Mesendoderm (in vitro differentiated cells): ENCODE results near the gene QSOX1.

Experiments used
- DNase-seq: peaks from one replicate; pipeline ENCODE4 v3.0.0; 2013
- H2AK5ac ChIP-seq: 2 replicates; pipeline ENCODE4 v1.6.1; 2013; ENCODE audit warnings: low read length, inconsistent platforms
- H2BK120ac ChIP-seq: 2 replicates; pipeline ENCODE4 v1.6.1; 2013; ENCODE audit warnings: low read depth, mild to moderate bottlenecking, low read length, moderate library complexity, mixed read lengths
- H2BK15ac ChIP-seq: replicated peaks from 2 replicates; pipeline ENCODE4 v1.6.1; 2013; ENCODE audit warnings: low read depth, mild to moderate bottlenecking, moderate library complexity
- H2BK5ac ChIP-seq: 2 replicates; pipeline ENCODE4 v1.6.1; 2013; ENCODE audit warnings: low read length, inconsistent platforms
- H3K18ac ChIP-seq: 2 replicates; pipeline ENCODE4 v1.6.1; 2013; ENCODE audit warnings: mild to moderate bottlenecking, low read length, mixed read lengths
- H3K23ac ChIP-seq: one replicate; pipeline ENCODE4 v1.6.1; 2013; ENCODE audit warnings: low read length
- H3K27ac ChIP-seq: 2 replicates; pipeline ENCODE4 v1.5.1; 2013; ENCODE audit warnings: low read depth, mild to moderate bottlenecking, inconsistent platforms, low read length, moderate library complexity
- H3K27me3 ChIP-seq: 2 replicates; pipeline ENCODE4 v1.6.1; 2013; ENCODE audit warnings: low read length, control low read depth, mild to moderate bottlenecking, inconsistent platforms; ENCODE audit not compliant: insufficient read depth, poor library complexity
- H3K36me3 ChIP-seq: 2 replicates; pipeline ENCODE4 v1.6.1; 2013; ENCODE audit warnings: low read length, inconsistent platforms; ENCODE audit not compliant: control insufficient read depth, insufficient read depth
- H3K4ac ChIP-seq: one replicate; pipeline ENCODE4 v1.6.1; 2013; ENCODE audit warnings: low read depth, mild to moderate bottlenecking, low read length, moderate library complexity
- H3K4me1 ChIP-seq: 2 replicates; pipeline ENCODE4 v1.6.1; 2013; ENCODE audit warnings: low read depth, low read length, inconsistent platforms; ENCODE audit not compliant: control insufficient read depth
- H3K4me2 ChIP-seq: 2 replicates; pipeline ENCODE4 v1.6.1; 2013; ENCODE audit warnings: low read length
- H3K4me3 ChIP-seq: 2 replicates; pipeline ENCODE4 v1.5.1; 2013; ENCODE audit warnings: mild to moderate bottlenecking, low read length
- H3K56ac ChIP-seq: one replicate; pipeline ENCODE4 v1.6.1; 2013; ENCODE audit warnings: low read length
- H3K79me1 ChIP-seq: 2 replicates; pipeline ENCODE4 v1.6.1; 2013; ENCODE audit warnings: low read length, inconsistent platforms
- H3K79me2 ChIP-seq: 2 replicates; pipeline ENCODE4 v1.6.1; 2013; ENCODE audit warnings: mild to moderate bottlenecking, low read length; ENCODE audit not compliant: control insufficient read depth, insufficient read depth
- H3K9ac ChIP-seq: 2 replicates; pipeline ENCODE4 v1.6.1; 2013; ENCODE audit warnings: low read length, inconsistent platforms
- H4K5ac ChIP-seq: one replicate; pipeline ENCODE4 v1.6.1; 2013; ENCODE audit warnings: low read length
- H4K8ac ChIP-seq: one replicate; pipeline ENCODE4 v1.6.1; 2013; ENCODE audit warnings: low read depth, mild to moderate bottlenecking, control low read depth, low read length, moderate library complexity
- WGBS: extraction: QIAGEN DNeasy Blood & Tissue Kit; methylation state at CpG from one replicate; pipeline ENCODE4 v1.1.7; 2013; ENCODE audit warnings: low lambda C conversion rate, missing lambda C conversion rate; ENCODE audit not compliant: insufficient coverage; ENCODE audit errors: extremely low coverage; 5-methylcytosine and 5-hydroxymethylcytosine counted together

Gene QSOX1

GRCh38 chr1:180230416-180230790 lies 75.7 kb downstream of the QSOX1 start:
- Histone ChIP-seq H2BK15ac (no peak overlapping the region), H3K56ac (peak overlapping the region; percentile 64), H3K4me2 (peak overlapping the region; percentile 76), H3K4me3 (peak overlapping the region; percentile 41), H2AK5ac (no peak overlapping the region), H3K18ac (no peak overlapping the region), H3K36me3 (no peaks in the 10 kb centered on the region), H3K79me2 (no peaks in the 10 kb centered on the region), H3K27ac (no peak overlapping the region), H4K8ac (no peak overlapping the region), H2BK5ac (no peak overlapping the region), H4K5ac (no peak overlapping the region), H2BK120ac (no peak overlapping the region), H3K4me1 (no peaks in the 10 kb centered on the region), H3K23ac (no peak overlapping the region), H3K27me3 (peaks cover 53% of the 10 kb centered on the region), H3K4ac (no peak overlapping the region), H3K79me1 (no peaks in the 10 kb centered on the region), H3K9ac (peak overlapping the region; percentile 11)
- WGBS: no CpG with 5 or more reads among the region's 28 CpGs
- no peak for DNase-seq

GRCh38 chr1:180230791-180231505 lies 76.3 kb downstream of the QSOX1 start:
- Histone ChIP-seq H3K27ac (no peak overlapping the region), H3K18ac (no peak overlapping the region), H2BK5ac (no peak overlapping the region), H4K8ac (no peak overlapping the region), H3K4ac (no peak overlapping the region), H2AK5ac (no peak overlapping the region), H3K4me2 (peak overlapping the region; percentile 76), H3K27me3 (peaks cover 58% of the 10 kb centered on the region), H2BK15ac (no peak overlapping the region), H3K23ac (no peak overlapping the region), H2BK120ac (no peak overlapping the region), H3K79me1 (no peaks in the 10 kb centered on the region), H4K5ac (no peak overlapping the region), H3K4me3 (no peak overlapping the region), H3K36me3 (no peaks in the 10 kb centered on the region), H3K9ac (peak overlapping the region; percentile 11), H3K79me2 (no peaks in the 10 kb centered on the region), H3K56ac (peak overlapping the region; percentile 5), H3K4me1 (no peaks in the 10 kb centered on the region)
- WGBS: no CpG with 5 or more reads among the region's 65 CpGs
- DNase-seq: peak; percentile 90

GRCh38 chr1:180231506-180231921 lies 76.8 kb downstream of the QSOX1 start:
- Histone ChIP-seq H3K27ac (no peak overlapping the region), H3K56ac (no peak overlapping the region), H3K4me2 (peak overlapping the region; percentile 76), H3K27me3 (peaks cover 64% of the 10 kb centered on the region), H3K23ac (no peak overlapping the region), H3K4me1 (no peaks in the 10 kb centered on the region), H2BK5ac (no peak overlapping the region), H3K4me3 (no peak overlapping the region), H2AK5ac (no peak overlapping the region), H2BK120ac (no peak overlapping the region), H3K79me2 (no peaks in the 10 kb centered on the region), H3K36me3 (no peaks in the 10 kb centered on the region), H2BK15ac (no peak overlapping the region), H4K5ac (no peak overlapping the region), H3K4ac (no peak overlapping the region), H3K79me1 (no peaks in the 10 kb centered on the region), H3K18ac (no peak overlapping the region), H4K8ac (no peak overlapping the region), H3K9ac (no peak overlapping the region)
- peak; percentile 74 for DNase-seq
- no CpG with 5 or more reads among the region's 37 CpGs for WGBS

- H3K27ac ChIP-seq: no peak overlapping the region
- H3K27me3 ChIP-seq: peaks cover 66% of the 10 kb centered on the region
- no peak for DNase-seq
- no CpG with 5 or more reads among the region's 14 CpGs for WGBS
- no peaks in the 10 kb centered on the region for H3K79me2 ChIP-seq
- no peak overlapping the region for H2AK5ac ChIP-seq
- no peaks in the 10 kb centered on the region for H3K4me1 ChIP-seq
- H4K5ac ChIP-seq: no peak overlapping the region
- H2BK15ac ChIP-seq: no peak overlapping the region
- H3K4ac ChIP-seq: no peak overlapping the region
- H2BK120ac ChIP-seq: no peak overlapping the region
- H3K23ac ChIP-seq: no peak overlapping the region
- no peaks in the 10 kb centered on the region for H3K36me3 ChIP-seq
- no peak overlapping the region for H2BK5ac ChIP-seq
- no peak overlapping the region for H3K56ac ChIP-seq
- no peak overlapping the region for H3K9ac ChIP-seq
- H3K18ac ChIP-seq: no peak overlapping the region
- no peak overlapping the region for H3K4me3 ChIP-seq
- no peak overlapping the region for H3K4me2 ChIP-seq
- H3K79me1 ChIP-seq: no peaks in the 10 kb centered on the region
- no peak overlapping the region for H4K8ac ChIP-seq
Measured at GRCh38 chr1:180231936-180232335, 77.3 kb downstream of the QSOX1 start.

- DNase-seq: peak; percentile 19
- Histone ChIP-seq H3K36me3 (no peaks in the 10 kb centered on the region), H2AK5ac (no peak overlapping the region), H4K8ac (no peak overlapping the region), H3K9ac (no peak overlapping the region), H3K79me2 (no peaks in the 10 kb centered on the region), H3K79me1 (no peaks in the 10 kb centered on the region), H3K4me3 (no peak overlapping the region), H3K27me3 (peaks cover 73% of the 10 kb centered on the region), H3K56ac (no peak overlapping the region), H3K4me1 (no peaks in the 10 kb centered on the region), H2BK15ac (no peak overlapping the region), H3K4ac (no peak overlapping the region), H4K5ac (no peak overlapping the region), H2BK120ac (no peak overlapping the region), H3K23ac (no peak overlapping the region), H3K18ac (no peak overlapping the region), H2BK5ac (no peak overlapping the region), H3K27ac (no peak overlapping the region), H3K4me2 (no peak overlapping the region)
- no CpG with 5 or more reads among the region's 11 CpGs for WGBS
Measured at GRCh38 chr1:180232521-180233043, 77.9 kb downstream of the QSOX1 start.
